HG03108 (cell line): ENCODE measurements around the gene MYO18B.
"Not testable (repeated sequence)": the region's sequence is repeated elsewhere in the genome, so short reads cannot be mapped to it uniquely, and the experiment has no call there.

Experiments used
- ATAC-seq: cut with Tn5 transposase; IDR thresholded peaks from one replicate; pipeline ENCODE4 v1.9.1; 2021; ENCODE audit warnings: moderate library complexity; ENCODE audit not compliant: unreplicated experiment

MYO18B gene

GRCh38 chr22:25741692-25742626 lies at the start of gene MYO18B:
Gene MYO18B, plus strand, starts transcription at chr22:25742188. Its CDS starts 18,905 bp downstream, at chr22:25761093.
- no peak for ATAC-seq

- no peak for ATAC-seq
Measured at GRCh38 chr22:25692397-25693267, 49.4 kb upstream of the MYO18B start.

- no peak for ATAC-seq
Measured at GRCh38 chr22:25693268-25693565, 48.8 kb upstream of the MYO18B start.

- ATAC-seq = no peak
Measured at GRCh38 chr22:25694196-25694907, 47.6 kb upstream of the MYO18B start.

GRCh38 chr22:25695146-25695545 lies 46.8 kb upstream of the MYO18B start:
- ATAC-seq = no peak

- no peak for ATAC-seq
Measured at GRCh38 chr22:25696763-25697162, 45.2 kb upstream of the MYO18B start.

GRCh38 chr22:25697181-25697664 lies 44.8 kb upstream of the MYO18B start:
- no peak for ATAC-seq

GRCh38 chr22:25697978-25698377 lies 44.0 kb upstream of the MYO18B start:
- no peak for ATAC-seq

- ATAC-seq = no peak
Measured at GRCh38 chr22:25698461-25698860, 43.5 kb upstream of the MYO18B start.

- no peak for ATAC-seq
Measured at GRCh38 chr22:25698978-25699377, 43.0 kb upstream of the MYO18B start.

GRCh38 chr22:25701056-25701780 lies 40.8 kb upstream of the MYO18B start:
- ATAC-seq = no peak

- no peak for ATAC-seq
Measured at GRCh38 chr22:25702040-25702439, 39.9 kb upstream of the MYO18B start.

- ATAC-seq = no peak
Measured at GRCh38 chr22:25702571-25703167, 39.3 kb upstream of the MYO18B start.

- ATAC-seq = no peak
Measured at GRCh38 chr22:25704701-25705100, 37.3 kb upstream of the MYO18B start.

GRCh38 chr22:25706197-25706596 lies 35.8 kb upstream of the MYO18B start:
- no peak for ATAC-seq

- not testable (repeated sequence) for ATAC-seq
Measured at GRCh38 chr22:25708430-25708829, 33.6 kb upstream of the MYO18B start.

GRCh38 chr22:25709758-25710157 lies 32.2 kb upstream of the MYO18B start:
- no peak for ATAC-seq

- no peak for ATAC-seq
Measured at GRCh38 chr22:25710501-25710900, 31.5 kb upstream of the MYO18B start.

GRCh38 chr22:25711491-25711890 lies 30.5 kb upstream of the MYO18B start:
- ATAC-seq = no peak
